Measurements from ENCODE around the gene HNRNPUL1.

Gene HNRNPUL1

GRCh38 chr19:41351339-41352245 lies 87.4 kb downstream of the HNRNPUL1 start:
- DNase-seq (ENCODE audit: insufficient read length, low spot score) = peak; percentile 69
- no peak for FAIRE-seq

- FAIRE-seq (no peak), DNase-seq (ENCODE audit: insufficient read length, low spot score) (no peak)
Observed at GRCh38 chr19:41352279-41352608, 88.1 kb downstream of the HNRNPUL1 start.

DNA sequence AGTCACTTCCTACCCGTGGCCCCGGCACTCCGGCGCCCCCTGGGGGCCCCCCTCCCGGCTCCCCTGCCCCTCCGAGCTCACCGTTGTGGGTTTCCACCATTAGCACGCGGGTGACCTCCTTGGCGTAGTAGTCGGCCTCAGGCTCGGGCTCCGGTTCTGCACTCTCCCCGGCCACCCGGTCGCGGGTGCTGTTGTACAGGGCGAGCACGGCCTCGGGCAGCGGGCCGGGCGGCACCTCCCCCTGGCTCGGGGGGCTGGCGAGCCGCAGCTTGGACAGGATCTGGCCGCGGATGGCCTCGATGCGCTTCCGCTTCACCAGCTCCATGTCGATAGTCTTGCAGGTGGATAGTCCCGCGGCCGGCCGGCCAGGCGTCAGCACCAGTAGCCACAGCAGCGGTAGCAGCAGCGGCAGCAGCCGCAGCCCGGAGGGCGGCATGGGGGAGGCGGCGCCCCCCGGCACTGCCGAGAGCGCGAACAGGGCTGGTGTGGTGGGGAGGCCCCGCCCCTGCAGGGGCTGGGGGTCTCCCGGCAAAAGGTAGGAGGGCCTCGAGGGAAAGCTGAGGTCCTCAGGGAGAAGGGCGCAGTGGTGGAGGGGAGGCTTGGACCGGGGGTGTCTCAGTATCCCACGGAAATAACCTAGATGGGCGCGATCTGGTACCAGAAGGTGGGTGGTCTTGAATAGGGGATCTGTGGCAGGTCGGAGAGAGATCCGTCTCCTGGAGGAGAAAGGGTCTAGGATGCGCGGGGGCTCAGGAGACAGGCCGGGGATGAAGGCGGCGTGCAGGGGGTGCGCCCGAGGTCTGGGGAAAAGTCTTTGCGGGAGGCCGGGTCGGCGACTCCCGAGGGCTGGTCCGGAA lies 88.7 kb downstream of the HNRNPUL1 start:
- no peak for FAIRE-seq
- DNase-seq (ENCODE audit: insufficient read length, low spot score) = peak; percentile 71

DNA sequence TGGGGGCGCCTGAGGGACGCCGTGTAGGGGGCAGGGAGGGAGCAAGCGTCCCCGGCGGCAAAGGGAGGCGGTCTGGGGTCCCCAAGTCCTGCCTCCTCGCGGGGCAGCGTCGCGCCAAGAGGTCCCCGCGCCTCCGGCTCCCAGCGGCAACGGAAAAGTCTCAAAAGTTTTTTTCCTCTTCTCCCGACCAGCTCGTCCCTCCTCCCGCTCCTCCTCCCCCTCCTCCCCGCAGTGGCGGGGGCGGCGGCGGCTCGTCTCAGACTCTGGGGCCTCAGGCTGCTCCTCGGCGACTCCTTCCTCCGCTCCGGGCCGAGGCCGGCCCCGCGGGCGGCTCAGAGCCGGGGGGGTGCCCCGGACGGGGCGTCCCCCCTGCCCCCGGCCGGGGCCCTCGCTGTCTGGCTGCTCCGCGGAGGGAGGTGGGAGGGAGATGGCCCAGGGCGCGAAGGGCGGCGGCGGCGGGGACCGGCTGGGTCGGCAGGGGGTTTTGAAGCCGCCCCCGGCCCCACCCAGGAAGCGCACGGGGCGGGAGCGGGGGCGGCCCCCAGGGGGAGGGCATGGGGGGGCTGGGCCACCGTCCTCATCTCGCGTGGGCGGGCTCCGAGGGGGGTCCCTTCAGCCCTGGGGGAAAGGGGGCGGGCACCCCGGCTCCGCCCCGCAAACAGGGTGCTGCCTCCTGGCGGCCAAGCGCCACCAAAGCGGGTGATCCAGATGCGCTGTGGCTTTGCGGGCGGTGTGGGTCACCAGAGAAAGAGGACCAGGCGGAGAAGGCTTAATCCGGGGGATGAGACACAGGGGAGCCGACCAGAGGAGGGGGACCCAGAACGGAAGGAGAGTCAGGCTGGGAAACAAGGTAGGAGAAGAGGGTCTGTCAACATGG lies 89.5 kb downstream of the HNRNPUL1 start, which contains the start of gene TGFB1:
TSS of gene TGFB1 (minus strand) at position 457 of the 877 bp plus-strand sequence. CDS start 878 bp downstream, outside the sequence.
- FAIRE-seq (peak; percentile 75), DNase-seq (ENCODE audit: insufficient read length, low spot score) (peak; percentile 89)

DNA sequence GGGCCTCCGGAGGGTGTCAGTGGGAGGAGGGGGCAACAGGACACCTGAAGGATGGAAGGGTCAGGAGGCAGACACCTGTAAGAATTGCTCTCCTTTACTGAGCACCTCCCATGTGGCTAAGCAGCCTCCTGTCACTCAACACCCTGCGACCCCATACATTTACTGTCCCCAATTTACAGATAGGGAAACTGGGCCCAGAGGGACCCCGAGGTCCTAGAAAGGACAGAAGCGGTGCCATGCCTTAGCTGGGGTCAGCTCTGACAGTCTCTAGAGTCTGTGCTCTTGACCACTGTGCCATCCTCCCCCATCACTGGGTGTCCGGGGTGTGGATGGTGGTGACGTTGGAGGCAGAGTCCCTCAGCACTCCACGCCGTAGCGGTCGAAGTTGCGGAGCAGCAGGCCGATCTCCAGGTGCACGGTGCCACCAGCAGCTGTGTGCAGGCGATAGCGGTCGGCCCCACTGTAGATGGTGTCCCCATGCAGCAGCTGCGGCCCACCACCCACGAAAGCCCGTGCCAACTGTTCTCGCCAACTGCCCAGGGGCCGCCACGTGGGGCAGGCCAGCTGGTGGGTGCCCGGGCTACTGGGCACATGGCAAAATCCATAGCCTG lies 90.3 kb downstream of the HNRNPUL1 start:
- FAIRE-seq (peak; percentile 46), DNase-seq (ENCODE audit: insufficient read length, low spot score) (no peak)

GRCh38 chr19:41355035-41355434 lies 90.9 kb downstream of the HNRNPUL1 start:
- FAIRE-seq = no peak
- no peak for DNase-seq (ENCODE audit: insufficient read length, low spot score)

DNA sequence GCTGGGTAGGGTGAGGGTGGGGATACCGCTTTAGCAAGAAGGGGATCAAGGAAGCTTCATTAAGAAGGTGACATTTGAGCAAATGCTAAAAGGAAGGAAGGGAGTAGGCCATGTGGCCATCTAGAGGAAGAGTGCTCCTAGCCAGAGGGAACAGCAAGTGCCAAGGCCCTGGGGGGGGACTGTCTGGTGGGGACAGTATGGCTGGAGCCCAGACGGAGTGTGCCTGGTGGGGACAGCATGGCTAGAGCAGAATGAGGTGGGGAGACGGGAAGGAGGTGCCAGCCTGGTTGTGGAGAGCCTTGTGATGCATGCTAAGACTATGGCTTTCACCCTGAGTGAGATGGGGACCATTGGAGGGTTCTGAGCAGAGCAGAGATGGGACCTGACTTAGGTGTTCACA lies 91.6 kb downstream of the HNRNPUL1 start:
- no peak for DNase-seq (ENCODE audit: insufficient read length, low spot score)
- no peak for FAIRE-seq

DNA sequence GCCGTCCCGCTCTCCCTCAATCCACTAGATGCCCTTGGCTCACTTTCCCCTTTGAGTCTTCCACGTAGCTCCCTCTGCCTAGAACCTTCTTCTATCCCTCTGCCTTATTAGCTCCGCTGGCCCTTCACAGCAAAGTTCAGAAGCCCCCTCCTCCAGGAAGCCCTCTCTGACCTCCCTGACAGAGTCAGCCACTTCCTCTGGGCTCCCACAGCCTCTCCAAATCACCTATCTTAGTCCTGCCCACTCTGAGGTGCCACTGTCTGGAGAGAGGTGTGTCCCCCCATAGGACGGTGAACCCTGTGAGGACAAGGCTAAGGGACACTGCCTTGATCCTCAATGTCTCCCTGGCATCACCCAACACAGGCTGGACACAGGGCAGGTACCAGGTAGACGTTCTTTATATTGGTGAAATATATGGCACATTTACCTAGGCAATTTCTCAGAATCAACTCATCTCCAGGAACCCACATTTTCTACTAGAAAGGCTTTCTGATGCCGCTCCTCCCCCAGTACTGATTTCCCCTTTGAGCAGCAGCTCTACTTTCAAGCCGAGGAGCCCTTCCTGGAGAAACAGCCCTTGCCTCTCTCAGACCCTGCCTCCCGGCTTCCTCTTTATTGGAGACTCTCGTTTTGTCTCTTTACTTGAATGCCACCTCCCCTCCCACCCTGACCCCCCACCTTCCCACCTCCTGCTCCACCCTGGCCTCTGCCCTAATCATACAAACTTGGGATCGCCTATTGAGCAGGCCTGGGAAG lies 93.0 kb downstream of the HNRNPUL1 start:
- FAIRE-seq = no peak
- DNase-seq (ENCODE audit: insufficient read length, low spot score) = no peak
